NCI-H1694 (cell line): Measurements from ENCODE around the gene PLCXD1.

ENCODE experiments used
- DNase-seq: peaks from one replicate; lab custom pipeline; 2025; lab: John Stamatoyannopoulos, UW

PLCXD1 gene

GRCh38 chrX:334971-335757, 54.0 kb downstream of the PLCXD1 start:
- no peak for DNase-seq

- no peak for DNase-seq
Observed at GRCh38 chrX:335758-336155, 54.6 kb downstream of the PLCXD1 start.

DNA sequence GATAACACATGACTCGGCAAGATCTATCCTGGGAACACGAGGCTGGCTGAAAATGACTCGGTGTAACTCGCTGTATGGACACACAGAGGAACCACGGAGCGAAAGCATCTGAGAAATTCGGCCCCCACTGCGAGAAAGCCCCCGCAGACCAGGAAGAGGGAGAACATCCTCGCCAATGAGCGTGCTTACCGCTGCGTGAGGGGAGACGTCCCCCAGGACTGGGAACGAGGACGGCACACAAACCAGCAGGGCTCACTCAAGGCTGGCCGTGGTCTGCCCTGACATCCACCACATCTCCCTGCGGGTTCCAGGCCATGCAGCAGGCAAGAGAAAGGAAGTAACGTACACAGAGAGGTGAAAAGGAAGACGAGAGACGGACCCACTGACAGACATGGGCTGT, 55.0 kb downstream of the PLCXD1 start:
- no peak for DNase-seq

DNA sequence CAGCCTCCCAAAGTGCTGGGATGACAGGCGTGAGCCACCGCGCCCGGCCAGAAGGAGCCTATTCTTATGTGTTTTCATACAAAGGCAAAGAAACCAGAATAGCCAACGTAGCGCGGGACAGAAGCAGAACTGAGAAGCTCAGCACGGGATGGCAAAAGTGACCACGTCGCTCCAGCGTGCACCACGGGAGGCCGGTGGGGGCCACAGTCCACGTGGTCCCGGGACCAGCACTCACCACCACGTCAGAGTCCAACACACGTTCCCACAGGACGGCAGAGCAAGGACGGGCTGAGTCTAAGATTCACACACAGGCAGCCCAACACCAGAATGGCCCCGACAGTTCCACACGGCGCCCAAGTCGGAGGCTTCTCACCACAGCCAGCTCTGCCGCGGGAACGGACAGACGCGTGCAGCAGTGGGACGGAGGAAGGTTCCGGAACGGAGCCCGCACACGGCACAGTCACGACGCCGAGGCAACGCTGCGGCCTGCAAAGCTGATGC, 56.2 kb downstream of the PLCXD1 start:
- no peak for DNase-seq

- no peak for DNase-seq
Observed at GRCh38 chrX:338281-338835, 57.2 kb downstream of the PLCXD1 start.

- no peak for DNase-seq
Observed at GRCh38 chrX:338836-339400, 57.7 kb downstream of the PLCXD1 start.

DNA sequence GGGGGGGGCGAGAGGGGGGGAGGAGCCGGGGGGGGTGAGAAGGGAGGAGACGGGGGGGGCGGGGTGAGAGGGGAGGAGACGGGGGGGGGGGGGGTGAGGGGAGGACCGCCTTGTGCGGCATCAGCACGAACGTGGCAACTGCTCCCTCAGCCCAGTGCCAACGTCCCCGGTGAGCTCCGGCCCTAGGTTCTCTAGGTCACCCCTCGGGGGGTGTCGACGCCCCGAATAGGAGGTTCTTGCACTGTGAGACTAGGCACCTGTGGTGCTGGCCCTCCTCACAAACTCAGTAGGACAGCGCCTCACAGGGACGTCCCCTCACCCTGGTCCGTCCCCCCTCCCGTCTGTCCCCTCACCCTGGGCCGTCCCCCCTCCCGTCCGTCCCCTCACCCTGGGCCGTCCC, 58.9 kb downstream of the PLCXD1 start:
- DNase-seq: no peak

GRCh38 chrX:340641-341423, 59.7 kb downstream of the PLCXD1 start:
- DNase-seq: no peak

- DNase-seq: no peak
Observed at GRCh38 chrX:341541-342101, 60.4 kb downstream of the PLCXD1 start.

DNA sequence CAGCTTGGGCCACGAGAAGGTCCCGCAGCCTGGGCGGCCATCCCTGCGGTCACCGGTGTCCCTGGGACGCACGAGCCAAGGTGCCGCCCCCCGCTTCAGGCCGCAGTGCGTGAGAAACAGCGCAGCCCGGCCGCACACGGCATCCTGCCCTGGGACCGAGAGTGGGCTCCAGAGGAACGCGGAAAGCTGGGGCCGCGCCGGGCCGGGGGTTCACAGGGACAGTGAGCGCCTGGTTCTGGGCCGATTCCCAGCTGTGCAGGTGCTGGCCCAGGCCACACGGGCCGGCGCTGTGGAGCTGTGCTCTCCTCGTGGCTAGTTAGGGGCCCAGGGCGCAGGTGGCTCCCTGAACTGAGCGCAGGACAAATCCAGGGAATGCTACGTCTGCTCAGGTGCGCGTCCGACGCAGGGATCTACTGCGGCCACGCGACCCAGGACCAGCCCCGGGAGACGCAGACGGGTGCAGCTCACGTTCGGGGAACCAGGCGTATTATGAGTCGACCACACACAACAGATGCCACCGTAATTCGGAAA, 63.3 kb downstream of the PLCXD1 start:
- DNase-seq: no peak

DNA sequence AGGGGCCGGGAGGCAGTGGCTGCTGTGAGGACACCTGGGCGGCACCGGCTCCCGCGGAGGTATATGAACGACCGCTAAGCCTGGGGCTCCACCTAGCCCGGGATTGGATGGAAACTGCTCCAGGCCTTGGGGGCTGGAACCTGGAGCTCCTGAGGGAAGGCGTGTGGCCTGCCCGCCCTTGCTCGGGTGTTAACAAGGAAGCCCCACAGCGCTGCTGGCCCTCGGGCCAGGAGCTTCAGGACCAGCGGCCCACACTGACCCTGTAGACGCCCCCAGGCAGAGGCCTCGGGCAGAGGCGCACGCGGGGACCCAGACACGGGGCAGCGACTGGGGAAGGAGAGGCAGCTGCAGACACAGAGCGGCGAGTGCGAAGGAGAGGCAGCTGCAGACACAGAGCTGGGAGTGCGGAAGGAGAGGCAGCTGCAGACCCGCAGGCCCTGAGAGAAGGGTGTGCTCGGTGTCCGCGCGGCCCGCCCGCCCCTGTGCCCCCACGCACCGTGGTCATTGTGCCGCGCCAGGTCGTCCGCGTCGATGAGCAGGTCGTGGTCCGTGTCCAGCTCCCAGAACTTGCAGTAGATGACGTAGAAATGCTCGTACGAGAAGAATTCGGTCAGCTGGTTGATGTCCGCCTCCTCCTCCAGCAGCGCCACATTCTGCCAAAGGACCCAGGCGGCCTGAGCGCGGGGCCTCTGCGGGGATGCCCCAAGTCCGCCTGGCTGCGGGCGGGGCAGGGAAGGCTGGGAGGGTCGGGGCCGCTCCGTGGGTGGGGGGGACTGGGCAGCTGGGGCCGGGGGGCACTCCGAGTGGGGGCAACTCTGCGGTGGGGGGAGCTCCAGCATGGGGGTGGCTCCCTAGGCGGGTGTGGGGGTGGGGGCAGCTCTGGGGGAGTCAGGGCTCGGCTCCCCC, 64.1 kb downstream of the PLCXD1 start:
- no peak for DNase-seq

DNA sequence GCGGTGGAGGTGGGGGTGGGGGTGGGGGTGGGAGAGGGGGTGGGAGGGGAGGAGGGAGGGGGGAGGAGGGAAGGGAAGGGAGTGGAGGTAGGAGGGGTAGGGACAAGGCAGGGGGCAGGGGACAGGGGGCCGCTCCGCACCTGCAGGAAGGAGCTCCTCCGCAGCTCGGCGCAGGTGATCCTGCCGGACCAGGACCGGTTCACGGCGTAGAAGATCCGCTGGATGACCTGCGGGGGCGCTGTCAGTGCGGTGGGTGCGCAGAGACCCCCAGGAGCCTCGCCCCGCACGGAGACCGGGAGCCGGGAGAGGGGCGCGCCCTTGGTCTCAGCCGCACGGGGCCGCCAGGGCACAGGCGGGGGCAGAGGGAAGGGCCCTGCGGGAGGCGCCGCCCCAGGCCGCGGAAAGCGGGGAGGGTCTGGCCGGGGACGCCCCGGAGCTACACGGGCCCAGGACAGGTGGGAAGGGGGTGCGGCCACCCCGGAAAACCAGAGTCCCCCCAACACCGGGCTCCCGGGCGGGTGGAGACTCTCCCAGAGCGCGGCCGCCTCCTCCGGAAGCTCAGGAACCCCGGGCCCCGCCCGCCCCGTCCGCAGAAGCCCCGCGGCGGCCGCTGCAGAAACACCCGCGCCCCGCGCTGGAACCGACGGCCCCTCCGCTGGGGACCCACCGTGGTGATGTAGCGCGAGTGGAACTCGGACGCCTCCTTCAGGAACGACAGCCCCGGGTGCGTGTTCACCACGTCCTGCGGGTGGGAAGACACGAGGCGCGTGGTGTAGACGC, 65.0 kb downstream of the PLCXD1 start:
- DNase-seq: no peak

- DNase-seq: no peak
Observed at GRCh38 chrX:347351-348117, 66.4 kb downstream of the PLCXD1 start.

GRCh38 chrX:348461-349117, 67.4 kb downstream of the PLCXD1 start:
- DNase-seq: no peak

GRCh38 chrX:349196-349595, 68.0 kb downstream of the PLCXD1 start:
- no peak for DNase-seq

DNA sequence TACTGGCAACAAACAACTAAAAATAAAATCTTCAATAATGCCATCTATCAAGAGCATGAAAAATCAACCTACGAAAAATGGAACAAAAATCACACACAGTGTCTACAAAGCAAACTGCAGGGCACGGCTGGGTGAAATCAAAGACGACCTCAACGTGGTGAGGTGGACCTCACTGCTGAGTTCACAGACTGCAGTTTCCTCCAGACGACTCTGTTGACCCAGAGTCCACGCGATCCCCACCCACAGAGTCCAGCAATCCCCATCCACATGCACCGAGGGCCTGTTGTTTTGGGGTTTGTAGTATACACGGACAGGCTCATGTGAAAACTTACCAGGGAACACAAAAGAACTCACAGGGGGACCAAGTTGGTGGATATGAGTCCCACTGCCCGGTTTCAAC, 68.5 kb downstream of the PLCXD1 start:
- no peak for DNase-seq

- no peak for DNase-seq
Observed at GRCh38 chrX:350148-350533, 69.0 kb downstream of the PLCXD1 start.

DNA sequence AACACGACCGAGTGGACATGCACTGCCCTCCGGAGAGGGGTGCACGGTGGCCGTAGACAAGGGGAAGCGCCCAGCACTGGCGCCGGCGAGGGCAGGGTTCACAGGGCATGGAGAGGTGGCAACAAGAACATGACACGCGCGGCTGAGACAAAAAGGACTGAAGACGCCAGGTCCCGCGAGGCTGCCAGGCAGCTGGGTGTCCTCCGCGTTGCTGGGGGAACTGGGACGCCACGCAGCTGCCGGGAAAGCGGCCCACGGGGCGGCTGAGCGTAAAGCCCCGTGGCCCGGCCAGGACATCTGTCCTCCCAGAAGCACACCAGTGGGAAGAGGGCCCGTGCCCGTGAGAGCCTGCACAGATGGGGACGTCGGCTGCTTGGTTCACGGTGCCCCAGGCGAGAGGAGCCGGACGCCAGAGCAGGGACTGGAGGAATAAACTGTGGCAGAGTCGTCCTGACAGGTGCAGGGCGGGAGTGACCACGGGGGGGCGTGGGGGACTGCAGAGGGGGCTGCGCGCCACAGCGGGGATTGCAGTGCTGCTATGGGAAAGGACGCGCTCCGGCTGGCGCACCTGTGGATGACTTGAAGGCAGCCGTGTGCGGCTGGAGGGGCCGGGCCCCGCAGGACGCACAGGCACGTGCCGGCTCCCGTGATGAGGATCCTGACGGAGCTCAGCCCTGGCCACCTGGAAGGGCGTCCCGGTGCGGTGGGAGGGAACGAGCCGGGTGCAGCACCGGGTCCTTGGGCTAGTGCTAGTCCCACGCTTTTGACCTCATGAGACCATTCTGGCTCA, 69.5 kb downstream of the PLCXD1 start:
- DNase-seq: no peak
